ENCODE data around the gene ZSCAN5A. TPM values are rescaled to one million over a fixed set of nuclear protein-coding genes. Genes with fewer than 3 reads are reported as not detected.

ZSCAN5A gene
- total and polyA plus RNA-seq, 2 donors (not counting 1 experiment from before 2014, with no cell fraction given) = 5.2 to 24.8 TPM

DNA sequence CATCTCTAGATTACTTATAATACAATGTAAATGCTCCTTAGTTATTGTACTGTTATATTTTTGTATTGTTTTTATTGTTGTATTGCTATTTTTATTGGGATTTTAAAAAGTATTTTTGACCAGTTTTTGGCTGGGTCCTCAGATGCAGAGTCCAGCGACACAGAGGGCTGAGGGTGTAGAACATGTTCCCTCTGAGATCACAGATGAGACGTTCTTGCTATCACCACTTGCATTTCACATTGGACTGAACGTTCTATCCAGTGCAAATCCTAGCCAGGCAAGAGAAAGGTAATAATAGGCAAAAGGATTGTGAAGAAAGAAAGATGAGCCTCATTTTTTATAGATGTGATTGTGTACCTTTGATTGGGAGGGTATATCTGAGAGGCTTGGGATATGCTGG, 15.0 kb downstream of the ZSCAN5A start:
- Mint-ChIP-seq H3K27ac (no peak overlapping the region), H3K9me3 (ENCODE audit: insufficient read depth) (no peaks in the 10 kb centered on the region), H3K4me3 (no peak overlapping the region), H3K4me1 (peaks cover 7% of the 10 kb centered on the region), H3K27me3 (no peaks in the 10 kb centered on the region)
- Histone ChIP-seq H3K4me3 (ENCODE audit: control extremely low read depth in 1 of 5, extremely low read depth in 1 of 5, insufficient read depth in 1 of 5, low read depth in 2 of 5, low read length in 4 of 5) (no peak overlapping the region), H3K27ac (ENCODE audit: low read length in 2 of 2) (no peak overlapping the region), H3K79me2 (ENCODE audit: control insufficient read depth, insufficient read depth, low read length) (no peaks in the 10 kb centered on the region), H3K4me2 (replicated peaks; ENCODE audit: low read depth, low read length, poor library complexity, severe bottlenecking) (no peak overlapping the region), H3K36me3 (replicated peaks in 1 of 2; ENCODE audit: control extremely low read depth in 1 of 2, control insufficient read depth in 1 of 2, extremely low read depth in 1 of 2, insufficient read depth in 2 of 2, low read length in 1 of 2) (peaks cover 0 to 3% of the 10 kb centered on the region in 2 experiments), H3K9me3 (ENCODE audit: control extremely low read depth in 1 of 3, control insufficient read depth in 2 of 3, insufficient read depth in 1 of 3, low read length in 2 of 3) (no peaks in the 10 kb centered on the region), H4K20me1 (ENCODE audit: control insufficient read depth, insufficient read depth, low read length, poor library complexity, severe bottlenecking) (no peaks in the 10 kb centered on the region), H2AFZ (ENCODE audit: insufficient read depth, low read depth, low read length, poor library complexity, severe bottlenecking) (no peak overlapping the region), H3K9ac (ENCODE audit: low read length) (no peak overlapping the region), H3K4me1 (ENCODE audit: control insufficient read depth in 2 of 2, insufficient read depth in 2 of 2, low read length in 2 of 2) (no peaks in the 10 kb centered on the region), H3K27me3 (replicated peaks in 1 of 4; ENCODE audit: control extremely low read depth in 1 of 4, control insufficient read depth in 3 of 4, insufficient read depth in 4 of 4, low read length in 3 of 4) (no peaks in the 10 kb centered on the region)
- ChIA-PET CTCF (no interaction called here), POLR2A (no interaction called here)
- DNase-seq = no peak
- WGBS (ENCODE audit: insufficient coverage) = no CpG with 5 or more reads among the region's 3 CpGs
- TF ChIP-seq EZH2 (IDR thresholded peaks at IDR 0.05; ENCODE audit: borderline replicate concordance, insufficient read depth, low read depth, low read length, poor library complexity, severe bottlenecking) = no peak
- TF ChIP-seq, protein P1, sequence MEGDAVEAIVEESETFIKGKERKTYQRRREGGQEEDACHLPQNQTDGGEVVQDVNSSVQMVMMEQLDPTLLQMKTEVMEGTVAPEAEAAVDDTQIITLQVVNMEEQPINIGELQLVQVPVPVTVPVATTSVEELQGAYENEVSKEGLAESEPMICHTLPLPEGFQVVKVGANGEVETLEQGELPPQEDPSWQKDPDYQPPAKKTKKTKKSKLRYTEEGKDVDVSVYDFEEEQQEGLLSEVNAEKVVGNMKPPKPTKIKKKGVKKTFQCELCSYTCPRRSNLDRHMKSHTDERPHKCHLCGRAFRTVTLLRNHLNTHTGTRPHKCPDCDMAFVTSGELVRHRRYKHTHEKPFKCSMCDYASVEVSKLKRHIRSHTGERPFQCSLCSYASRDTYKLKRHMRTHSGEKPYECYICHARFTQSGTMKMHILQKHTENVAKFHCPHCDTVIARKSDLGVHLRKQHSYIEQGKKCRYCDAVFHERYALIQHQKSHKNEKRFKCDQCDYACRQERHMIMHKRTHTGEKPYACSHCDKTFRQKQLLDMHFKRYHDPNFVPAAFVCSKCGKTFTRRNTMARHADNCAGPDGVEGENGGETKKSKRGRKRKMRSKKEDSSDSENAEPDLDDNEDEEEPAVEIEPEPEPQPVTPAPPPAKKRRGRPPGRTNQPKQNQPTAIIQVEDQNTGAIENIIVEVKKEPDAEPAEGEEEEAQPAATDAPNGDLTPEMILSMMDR (IDR thresholded peaks at IDR 0.05) = no peak
- ATAC-seq (ENCODE audit: low read depth) = no peak
- intact Hi-C loops (cut with micrococcal nuclease) = no loop called here

DNA sequence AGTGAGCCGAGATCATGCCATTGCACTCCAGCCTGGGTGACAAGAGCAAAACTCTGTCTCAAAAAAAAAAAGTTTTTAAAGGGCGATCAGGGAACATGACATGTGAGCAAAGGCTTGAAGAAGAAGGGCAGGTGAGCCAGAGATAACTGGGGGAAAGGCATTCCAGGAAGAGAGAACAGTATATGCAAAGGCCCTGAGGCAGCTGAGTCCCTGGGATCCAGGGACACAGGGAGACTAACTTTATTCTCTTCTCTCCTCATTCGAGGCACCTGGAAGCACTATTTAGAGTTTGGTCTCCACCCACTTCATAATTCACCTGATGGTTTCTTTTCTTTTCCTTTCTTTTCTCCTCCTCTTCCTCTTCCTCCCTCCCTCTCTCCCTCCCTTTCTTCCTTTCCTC, 17.6 kb downstream of the ZSCAN5A start:
- Histone ChIP-seq H3K27ac (ENCODE audit: low read length in 2 of 2) (no peak overlapping the region), H3K9me3 (ENCODE audit: control extremely low read depth in 1 of 3, control insufficient read depth in 2 of 3, insufficient read depth in 1 of 3, low read length in 2 of 3) (no peaks in the 10 kb centered on the region), H3K4me2 (replicated peaks; ENCODE audit: low read depth, low read length, poor library complexity, severe bottlenecking) (no peak overlapping the region), H4K20me1 (ENCODE audit: control insufficient read depth, insufficient read depth, low read length, poor library complexity, severe bottlenecking) (no peaks in the 10 kb centered on the region), H3K27me3 (replicated peaks in 1 of 4; ENCODE audit: control extremely low read depth in 1 of 4, control insufficient read depth in 3 of 4, insufficient read depth in 4 of 4, low read length in 3 of 4) (no peaks in the 10 kb centered on the region), H3K4me3 (ENCODE audit: control extremely low read depth in 1 of 5, extremely low read depth in 1 of 5, insufficient read depth in 1 of 5, low read depth in 2 of 5, low read length in 4 of 5) (no peak overlapping the region), H3K36me3 (replicated peaks in 1 of 2; ENCODE audit: control extremely low read depth in 1 of 2, control insufficient read depth in 1 of 2, extremely low read depth in 1 of 2, insufficient read depth in 2 of 2, low read length in 1 of 2) (peaks cover 3 to 6% of the 10 kb centered on the region in 2 experiments), H3K4me1 (ENCODE audit: control insufficient read depth in 2 of 2, insufficient read depth in 2 of 2, low read length in 2 of 2) (no peaks in the 10 kb centered on the region), H3K9ac (ENCODE audit: low read length) (no peak overlapping the region), H3K79me2 (ENCODE audit: control insufficient read depth, insufficient read depth, low read length) (no peaks in the 10 kb centered on the region), H2AFZ (ENCODE audit: insufficient read depth, low read depth, low read length, poor library complexity, severe bottlenecking) (no peak overlapping the region)
- H3K4me3 Mint-ChIP-seq = no peak overlapping the region
- ATAC-seq (ENCODE audit: low read depth) = no peak
- H3K27me3 Mint-ChIP-seq = no peaks in the 10 kb centered on the region
- no peaks in the 10 kb centered on the region for H3K9me3 Mint-ChIP-seq (ENCODE audit: insufficient read depth)
- 95% methylated on average over 3 of the region's 3 CpGs for WGBS (ENCODE audit: insufficient coverage)
- peaks cover 5% of the 10 kb centered on the region for H3K4me1 Mint-ChIP-seq
- intact Hi-C loops (cut with micrococcal nuclease) = no loop called here
- ChIA-PET POLR2A (no interaction called here), CTCF (no interaction called here)
- DNase-seq = no peak
- H3K27ac Mint-ChIP-seq = no peak overlapping the region
- TF ChIP-seq, protein P1 (IDR thresholded peaks at IDR 0.05) = no peak
- no peak for TF ChIP-seq EZH2 (IDR thresholded peaks at IDR 0.05; ENCODE audit: borderline replicate concordance, insufficient read depth, low read depth, low read length, poor library complexity, severe bottlenecking)

Data from B cell (primary cell).